Tongue (tissue), 2 donors: ENCODE data around the gene B3GALNT1. TPM values are rescaled to one million over a fixed set of nuclear protein-coding genes. Genes with fewer than 3 reads are reported as not detected.

Source experiments
- DNase-seq: peaks from one replicate; pipeline ENCODE4 v3.0.0-alpha.2; 2015
- total RNA-seq: library from RNA; depleted of rRNA; stranded (reverse); fragments of >200 nt; gene quantifications from one replicate; pipeline ENCODE4 v1.2.3, GENCODE V29; 2014

Gene B3GALNT1, protein sequence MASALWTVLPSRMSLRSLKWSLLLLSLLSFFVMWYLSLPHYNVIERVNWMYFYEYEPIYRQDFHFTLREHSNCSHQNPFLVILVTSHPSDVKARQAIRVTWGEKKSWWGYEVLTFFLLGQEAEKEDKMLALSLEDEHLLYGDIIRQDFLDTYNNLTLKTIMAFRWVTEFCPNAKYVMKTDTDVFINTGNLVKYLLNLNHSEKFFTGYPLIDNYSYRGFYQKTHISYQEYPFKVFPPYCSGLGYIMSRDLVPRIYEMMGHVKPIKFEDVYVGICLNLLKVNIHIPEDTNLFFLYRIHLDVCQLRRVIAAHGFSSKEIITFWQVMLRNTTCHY
- 27.5 TPM for total RNA-seq

DNA sequence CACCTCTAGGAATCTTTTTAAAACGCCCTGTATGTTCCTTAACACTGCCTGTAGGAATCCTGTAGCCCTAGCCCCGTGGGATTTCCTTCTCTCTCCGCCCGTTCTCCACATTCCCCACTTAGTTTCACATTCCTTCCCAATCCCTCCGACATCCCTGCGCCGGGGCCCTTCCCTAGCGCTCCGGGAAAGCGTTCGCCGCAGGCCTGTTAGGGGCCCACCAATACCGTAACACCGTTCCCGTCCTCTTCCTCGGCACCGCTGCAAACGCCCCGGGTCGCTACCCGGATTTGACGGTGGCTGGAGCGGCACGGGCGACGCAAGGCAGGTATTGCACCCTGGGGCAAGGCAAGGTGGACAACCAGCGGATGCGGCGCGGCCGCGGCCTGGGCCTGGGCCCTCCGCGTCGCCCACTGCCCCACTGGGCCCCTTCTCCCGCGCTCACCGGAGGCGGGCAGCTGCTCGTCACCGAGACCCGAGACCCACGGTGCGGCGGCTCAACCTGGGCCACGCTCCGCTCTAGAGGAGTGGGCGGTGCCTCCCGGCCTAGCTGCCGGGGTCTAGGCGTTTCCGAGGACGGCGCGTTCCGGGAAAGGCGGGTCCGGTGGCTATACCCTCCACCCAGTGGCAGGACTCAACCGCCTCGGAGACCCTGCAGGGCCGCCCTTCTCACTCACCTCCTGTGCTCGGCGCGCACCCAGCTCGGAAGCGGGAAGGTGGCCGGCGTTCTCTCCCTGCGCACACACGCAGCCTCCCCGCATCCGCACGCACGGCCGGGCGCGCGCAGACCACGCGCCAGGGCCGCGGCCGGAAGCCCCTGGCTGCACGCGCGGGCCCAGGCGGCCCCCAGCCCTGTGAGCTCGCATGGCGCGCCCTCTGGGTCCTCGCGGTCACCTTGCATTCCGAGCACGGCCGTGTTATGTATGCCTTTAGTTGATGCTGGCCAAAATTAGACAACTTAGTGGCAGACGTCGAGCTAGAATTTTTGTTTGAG lies at the start of gene B3GALNT1:
Gene B3GALNT1 (minus strand): TSS at position 789 of the 991 bp plus-strand sequence. CDS start 18,595 bp downstream, outside the sequence.
- peak; percentile 81 for DNase-seq

- no peak for DNase-seq
Measured at GRCh38 chr3:161153480-161153879, 48.3 kb upstream of the B3GALNT1 start.

GRCh38 chr3:161150001-161150525 lies 44.9 kb upstream of the B3GALNT1 start:
- no peak for DNase-seq

- DNase-seq, result no peak
Measured at GRCh38 chr3:161149529-161149928, 44.4 kb upstream of the B3GALNT1 start.

GRCh38 chr3:161148832-161149475 lies 43.8 kb upstream of the B3GALNT1 start:
- DNase-seq, result no peak

GRCh38 chr3:161142486-161142885 lies 37.3 kb upstream of the B3GALNT1 start:
- peak; percentile 7 for DNase-seq

GRCh38 chr3:161139686-161140085 lies 34.5 kb upstream of the B3GALNT1 start:
- DNase-seq, result no peak

- DNase-seq, result peak; percentile 6
Measured at GRCh38 chr3:161137260-161137659, 32.1 kb upstream of the B3GALNT1 start.

DNA sequence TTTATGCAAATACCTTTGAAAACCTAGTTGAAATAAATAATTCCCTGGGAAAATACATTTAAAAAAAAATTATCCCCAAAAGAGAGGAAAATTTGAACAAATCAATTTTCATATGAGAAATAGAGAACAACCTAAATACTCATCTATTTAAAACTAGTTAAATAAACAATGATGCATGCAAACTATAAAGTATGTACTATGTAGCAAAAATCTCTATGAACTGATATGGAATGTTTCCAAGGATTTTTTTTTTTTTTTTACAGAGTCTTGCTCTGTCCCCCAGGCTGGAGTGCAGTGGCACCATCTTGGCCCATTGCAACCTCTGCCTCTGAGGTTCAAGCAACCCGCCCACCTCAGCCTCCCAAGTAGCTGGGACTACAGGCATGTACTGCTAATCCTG lies 27.2 kb upstream of the B3GALNT1 start:
- no peak for DNase-seq

DNA sequence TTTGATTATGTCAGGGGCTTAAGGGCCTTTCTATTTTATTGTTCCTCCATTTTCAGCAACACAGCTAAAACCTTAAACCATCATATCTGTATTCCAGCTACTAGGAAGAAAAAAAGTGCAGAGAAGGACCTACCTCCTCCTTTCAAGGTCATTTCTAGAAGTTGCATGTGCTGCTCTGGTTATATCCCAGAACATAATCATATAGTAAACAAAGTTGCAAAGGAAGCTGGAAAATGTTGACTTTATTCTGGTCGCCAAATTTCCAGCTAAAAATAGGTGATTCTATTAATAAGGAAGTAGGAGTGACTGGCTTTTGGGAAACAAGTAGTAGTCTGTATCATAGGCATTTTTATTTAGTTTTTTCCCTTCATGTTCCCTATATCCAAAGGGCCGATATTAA lies 21.3 kb upstream of the B3GALNT1 start:
- no peak for DNase-seq

DNA sequence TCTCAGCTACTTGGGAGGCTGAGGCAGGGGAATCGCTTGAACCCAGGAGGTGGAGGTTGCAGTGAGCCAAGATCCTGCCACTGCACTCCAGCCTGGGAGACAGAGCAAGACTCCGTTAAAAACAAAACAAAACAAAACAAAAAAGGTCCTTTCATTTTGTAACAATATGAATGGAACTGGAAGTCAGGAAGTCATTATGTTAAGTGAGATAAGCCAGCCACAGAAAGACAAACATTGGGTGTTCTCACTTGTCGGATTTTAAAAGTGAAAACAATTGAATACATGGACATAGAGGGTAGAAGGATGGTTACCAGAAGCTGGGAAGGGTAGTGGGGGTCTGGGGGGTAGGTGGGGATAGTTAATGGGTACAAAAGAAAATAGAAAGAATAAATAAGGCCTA lies 12.5 kb upstream of the B3GALNT1 start:
- DNase-seq, result no peak

DNA sequence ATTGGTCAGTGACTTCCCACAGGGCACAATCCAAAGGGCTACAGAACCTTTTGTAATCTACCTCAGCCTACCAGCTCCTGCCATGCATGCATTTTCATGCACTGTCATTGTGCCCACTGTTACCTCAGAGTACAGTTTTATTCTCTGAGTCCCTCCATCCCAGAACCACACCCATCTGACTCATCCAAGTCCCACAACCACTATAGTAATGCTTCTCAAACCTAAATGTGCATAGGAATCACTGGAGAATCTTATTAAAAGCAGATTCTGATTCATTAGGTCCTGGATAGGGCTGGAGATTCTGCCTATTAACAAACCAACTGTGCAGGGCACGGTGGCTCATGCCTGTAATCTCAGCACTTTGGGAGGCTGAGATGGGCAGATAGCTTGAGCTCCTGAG lies 3.7 kb upstream of the B3GALNT1 start:
- DNase-seq, result no peak

- DNase-seq, result no peak
Measured at GRCh38 chr3:161107311-161107710, 2.2 kb upstream of the B3GALNT1 start.

DNA sequence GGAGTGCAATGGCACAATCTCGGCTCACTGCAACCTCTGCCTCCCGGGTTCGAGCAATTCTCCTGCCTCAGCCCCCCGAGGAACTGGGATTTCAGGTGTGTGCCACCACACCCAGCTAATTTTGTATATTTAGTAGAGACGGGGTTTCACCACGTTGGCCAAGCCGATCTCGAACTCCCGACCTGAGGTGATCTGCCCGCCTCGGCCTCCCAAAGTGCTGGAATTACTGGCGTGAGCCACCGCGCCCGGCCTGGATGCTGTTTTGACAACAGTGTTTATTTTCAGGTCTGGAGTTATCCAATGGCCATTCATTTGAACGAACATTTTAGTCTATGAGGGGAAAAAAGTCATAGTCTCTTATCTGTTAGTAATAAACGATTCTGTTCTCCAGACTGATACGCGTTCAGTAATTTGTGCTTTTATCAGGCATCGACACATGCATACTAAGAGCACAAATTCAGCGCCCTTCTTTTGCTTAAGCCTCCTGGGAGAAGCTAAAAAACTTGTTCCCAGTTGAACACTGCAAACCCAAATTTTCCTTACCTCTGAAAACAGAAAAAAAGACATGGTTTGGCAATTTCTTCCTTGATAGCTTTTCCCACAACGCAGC lies 1.3 kb downstream of the B3GALNT1 start:
- no peak for DNase-seq

DNA sequence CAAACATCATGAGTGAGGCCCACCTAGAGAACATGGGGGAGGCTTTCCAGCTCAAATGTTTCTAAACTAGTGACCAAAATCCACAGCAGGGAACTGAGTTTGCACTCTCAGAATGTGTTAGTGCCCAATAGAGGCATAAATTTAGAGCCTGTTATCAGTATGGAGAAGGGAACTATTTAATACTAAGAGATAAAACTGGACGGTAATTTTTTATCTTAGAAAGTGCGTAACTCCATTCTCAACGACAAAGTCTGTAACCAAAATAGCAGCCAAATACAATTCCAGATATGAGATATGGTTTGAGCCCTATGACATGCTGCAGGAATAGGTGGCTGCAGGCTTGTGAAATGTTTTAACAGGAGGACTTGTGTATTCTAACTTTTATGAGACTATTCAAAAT lies 3.5 kb downstream of the B3GALNT1 start:
- no peak for DNase-seq

DNA sequence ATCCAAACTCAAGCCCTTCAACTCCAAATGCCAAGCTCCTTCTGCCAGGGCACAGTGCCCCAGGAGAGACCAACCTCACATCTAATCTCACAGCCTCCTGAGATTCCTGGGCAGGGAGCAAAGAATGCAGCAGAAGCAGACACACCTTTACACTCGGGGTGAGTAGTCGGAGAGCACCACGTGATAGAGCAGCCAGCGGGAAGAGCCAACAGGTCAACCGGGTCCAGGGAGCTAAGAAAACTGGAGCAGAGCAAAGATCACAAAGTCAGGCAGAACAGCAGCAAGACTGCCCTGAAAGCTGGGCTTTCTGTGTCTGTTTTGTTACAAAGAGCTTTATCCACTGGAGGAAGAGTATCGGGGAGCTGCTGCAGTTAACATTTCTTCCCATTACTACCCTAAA lies 4.2 kb downstream of the B3GALNT1 start:
- no peak for DNase-seq

DNA sequence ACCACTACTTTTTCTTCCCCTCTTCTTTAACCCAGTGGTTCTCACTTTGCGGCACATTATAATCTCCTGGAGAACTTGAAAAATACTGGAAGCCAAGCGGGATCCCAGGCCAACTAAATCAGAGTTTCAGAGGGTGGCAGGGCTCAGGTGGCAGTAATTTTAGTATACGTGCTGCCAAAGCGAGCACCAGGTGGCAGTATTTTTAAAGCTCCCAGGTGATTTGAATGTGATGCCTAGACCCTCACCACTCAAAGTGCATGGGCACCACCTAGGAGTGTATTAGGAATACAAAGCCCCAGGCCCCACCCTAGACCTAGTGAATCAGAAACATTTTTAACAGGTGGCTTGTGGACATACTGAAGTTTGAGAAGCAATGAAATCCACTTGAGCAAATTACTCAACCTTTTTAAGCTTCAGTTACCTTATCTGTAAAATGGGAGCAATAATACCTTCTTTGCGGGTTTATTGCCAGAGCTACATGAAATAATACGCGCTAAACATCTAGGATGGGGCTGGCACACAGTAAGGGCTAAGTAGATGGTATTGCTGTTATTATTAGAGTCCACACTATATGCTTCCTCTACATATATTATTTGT lies 8.3 kb downstream of the B3GALNT1 start:
- DNase-seq, result no peak

- no peak for DNase-seq
Measured at GRCh38 chr3:161093895-161094294, 11.3 kb downstream of the B3GALNT1 start.

DNA sequence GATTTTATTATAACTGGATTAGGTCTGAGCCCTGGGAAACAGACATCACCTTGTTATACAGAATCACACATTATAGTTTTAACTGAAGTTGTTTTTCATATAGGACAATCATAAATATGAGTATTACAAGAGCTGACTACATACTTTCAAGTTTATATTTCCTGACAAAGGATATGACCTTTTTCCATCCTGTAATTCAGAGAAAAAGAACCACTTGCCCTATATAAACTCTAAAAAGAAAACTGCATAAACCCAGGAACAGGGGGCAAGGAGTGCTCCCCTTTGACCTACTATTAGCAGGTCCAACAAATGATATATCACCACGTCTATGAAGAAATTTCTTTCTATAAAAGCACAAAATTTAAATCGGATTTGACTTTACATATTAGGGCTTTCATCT lies 20.9 kb downstream of the B3GALNT1 start:
- DNase-seq, result no peak

- DNase-seq, result no peak
Measured at GRCh38 chr3:161083131-161083530, 22.0 kb downstream of the B3GALNT1 start.

GRCh38 chr3:161082063-161082462 lies 23.1 kb downstream of the B3GALNT1 start:
- DNase-seq, result no peak

DNA sequence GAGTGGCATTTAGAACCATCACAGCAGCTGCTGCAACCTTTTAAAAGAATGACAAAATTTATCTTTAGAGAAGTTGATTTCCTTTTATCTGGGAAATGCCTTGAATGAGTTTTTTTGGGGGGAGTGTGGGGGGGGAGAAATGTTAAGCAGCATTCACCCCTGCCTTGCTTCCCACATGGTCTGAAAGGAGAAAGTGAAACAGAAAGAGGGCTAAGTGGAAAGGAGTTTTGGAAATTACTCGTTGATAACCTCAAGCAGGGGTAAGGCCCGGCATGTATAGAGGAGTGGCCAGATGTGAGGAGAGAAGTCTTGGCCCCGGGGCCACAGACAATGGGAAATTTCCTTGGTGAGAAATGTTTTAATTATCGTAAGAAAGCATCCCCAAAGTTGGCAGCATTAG lies 23.5 kb downstream of the B3GALNT1 start:
- no peak for DNase-seq
